Thyroid gland (tissue), 4 donors: Measurements from ENCODE around the gene F3. TPM values are rescaled to one million over a fixed set of nuclear protein-coding genes. Genes with fewer than 3 reads are reported as not detected.
A peak's percentile ranks its signal among the peaks of the same experiment; 100 is the strongest.

Experiments used
- DNase-seq, 2 donors: peaks; one replicate each; pipeline ENCODE4 v3.0.0-alpha.2; 2019
- H3K27ac ChIP-seq, 3 donors: fragments of 200-600 bp; sonication (generic); 1 replicate in 2 of 3; 2 replicates in 1 of 3; pipeline ENCODE4 v1.5.1; 2016 to 2019; ENCODE audit warnings: mild to moderate bottlenecking in 1 of 3, moderate library complexity in 1 of 3
- H3K27me3 ChIP-seq: fragments of 200-600 bp; sonication (generic); one replicate; pipeline ENCODE4 v1.5.1; 2019
- H3K36me3 ChIP-seq, 2 donors: fragments of 200-600 bp; sonication (generic); one replicate each; pipeline ENCODE4 v1.5.1; 2016 to 2019
- H3K4me1 ChIP-seq, 2 donors: fragments of 200-600 bp; sonication (generic); one replicate each; pipeline ENCODE4 v1.5.1; 2017 to 2019
- H3K4me3 ChIP-seq, 3 donors: fragments of 200-600 bp; sonication (generic); replicated peaks in 1 of 3; 1 replicate in 2 of 3; 2 replicates in 1 of 3; pipeline ENCODE4 v1.5.1; 2016; ENCODE audit warnings: mild to moderate bottlenecking in 1 of 3
- H3K9me3 ChIP-seq: fragments of 200-600 bp; sonication (generic); one replicate; pipeline ENCODE4 v1.5.1; 2017
- POLR2A ChIP-seq, 2 donors: fragments of 450-650 bp; IDR thresholded peaks; one replicate each; pipeline ENCODE4 v1.6.1; 2017; ENCODE audit warnings: antibody characterized with exemption in 2 of 2, mild to moderate bottlenecking in 2 of 2, moderate library complexity in 1 of 2
- WGBS, 2 donors: methylation state at CpG; one replicate each; pipeline ENCODE4 v1.1.5; 2017; 5-methylcytosine and 5-hydroxymethylcytosine counted together
- intact Hi-C: fragments of 100-400 bp; cut with DNase I; formaldehyde crosslinking; loops from one replicate; pipeline ENCODE4 v1.15.1; 2023
- total RNA-seq, 4 donors: library from RNA; depleted of rRNA; stranded (reverse); fragments of >200 nt; gene quantifications; one replicate each; pipeline ENCODE4 v1.2.3, GENCODE V29; 2016
- TF ChIP-seq, protein P1 (sequence below), 6 experiments: fragments of 200-600 bp in 3 of 6; fragments of 450-650 bp in 3 of 6; sonication (generic) in 3 of 6; IDR thresholded peaks; one replicate each; pipeline ENCODE4 v1.5.1; 2016 to 2019; ENCODE audit warnings: antibody characterized with exemption in 6 of 6, mild to moderate bottlenecking in 2 of 6, inconsistent platforms in 1 of 6, moderate library complexity in 1 of 6

F3 gene
- total RNA-seq, 4 donors from 2014 or later: 59.4 to 132 (median 99.0) TPM

DNA sequence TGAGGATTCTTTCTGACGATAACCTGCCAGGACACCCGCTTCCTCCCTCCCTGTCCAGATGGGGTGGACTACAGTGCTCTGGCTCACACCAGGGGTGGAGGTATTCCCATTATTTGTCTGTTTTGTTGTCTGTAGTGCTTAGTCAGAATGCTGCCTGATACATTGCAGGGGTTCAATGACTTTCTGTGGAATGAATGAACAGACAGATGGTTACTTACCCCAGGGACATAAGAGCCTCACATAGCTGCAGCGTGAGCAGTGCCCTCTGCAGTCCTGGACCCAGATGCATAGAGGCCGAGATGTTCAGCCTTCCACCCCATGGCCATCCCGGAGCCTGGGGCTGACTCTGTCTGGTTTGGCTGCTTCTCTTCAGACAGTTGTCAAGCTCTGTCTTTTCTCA lies 13.0 kb upstream of the F3 start:
- intact Hi-C loops: no loop called here
- no peaks in the 10 kb centered on the region for H3K9me3 ChIP-seq
- no peaks in the 10 kb centered on the region for H3K27me3 ChIP-seq
- peaks cover 47 to 57% of the 10 kb centered on the region in 2 donors for H3K4me1 ChIP-seq
- WGBS, 2 donors: 89 to 94% methylated on average over 5 of the region's 5 CpGs
- H3K36me3 ChIP-seq: no peaks in the 10 kb centered on the region
- DNase-seq: no peak
- TF ChIP-seq POLR2A (IDR thresholded peaks at IDR 0.05): no peak
- TF ChIP-seq, protein P1, sequence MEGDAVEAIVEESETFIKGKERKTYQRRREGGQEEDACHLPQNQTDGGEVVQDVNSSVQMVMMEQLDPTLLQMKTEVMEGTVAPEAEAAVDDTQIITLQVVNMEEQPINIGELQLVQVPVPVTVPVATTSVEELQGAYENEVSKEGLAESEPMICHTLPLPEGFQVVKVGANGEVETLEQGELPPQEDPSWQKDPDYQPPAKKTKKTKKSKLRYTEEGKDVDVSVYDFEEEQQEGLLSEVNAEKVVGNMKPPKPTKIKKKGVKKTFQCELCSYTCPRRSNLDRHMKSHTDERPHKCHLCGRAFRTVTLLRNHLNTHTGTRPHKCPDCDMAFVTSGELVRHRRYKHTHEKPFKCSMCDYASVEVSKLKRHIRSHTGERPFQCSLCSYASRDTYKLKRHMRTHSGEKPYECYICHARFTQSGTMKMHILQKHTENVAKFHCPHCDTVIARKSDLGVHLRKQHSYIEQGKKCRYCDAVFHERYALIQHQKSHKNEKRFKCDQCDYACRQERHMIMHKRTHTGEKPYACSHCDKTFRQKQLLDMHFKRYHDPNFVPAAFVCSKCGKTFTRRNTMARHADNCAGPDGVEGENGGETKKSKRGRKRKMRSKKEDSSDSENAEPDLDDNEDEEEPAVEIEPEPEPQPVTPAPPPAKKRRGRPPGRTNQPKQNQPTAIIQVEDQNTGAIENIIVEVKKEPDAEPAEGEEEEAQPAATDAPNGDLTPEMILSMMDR (IDR thresholded peaks at IDR 0.05): no peak
- H3K27ac ChIP-seq: peak overlapping the region in 2 of 3 donors; percentile 77 to 85
- no peak overlapping the region for H3K4me3 ChIP-seq

DNA sequence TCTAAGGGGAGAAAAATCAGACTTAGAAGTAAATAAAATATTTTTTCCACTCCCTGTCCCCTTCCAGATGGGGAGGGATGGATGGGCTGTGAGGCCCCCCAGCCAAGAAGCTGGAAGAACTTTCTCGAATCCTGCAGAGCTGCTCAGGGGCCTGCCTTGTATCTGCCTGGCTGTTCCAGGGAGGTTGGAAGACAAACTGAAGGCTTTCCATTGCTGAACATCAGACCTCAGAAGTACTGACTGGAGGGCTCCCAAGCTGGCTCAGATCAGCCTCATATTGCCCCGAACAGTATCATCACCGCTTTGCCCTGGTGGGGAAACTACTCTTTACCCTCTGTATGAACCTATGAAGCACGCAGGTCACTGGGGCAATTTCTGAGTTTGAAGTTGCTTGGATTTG lies 12.4 kb upstream of the F3 start:
- Histone ChIP-seq H3K27ac (peak overlapping the region; percentile 77 to 89 (median 85)), H3K27me3 (no peaks in the 10 kb centered on the region), H3K4me1 (peaks cover 47 to 57% of the 10 kb centered on the region in 2 donors), H3K9me3 (no peaks in the 10 kb centered on the region), H3K36me3 (no peaks in the 10 kb centered on the region), H3K4me3 (no peak overlapping the region)
- 86 to 93% methylated on average over 4 of the region's 4 CpGs for WGBS, 2 donors
- DNase-seq: no peak
- no peak for TF ChIP-seq POLR2A (IDR thresholded peaks at IDR 0.05)
- TF ChIP-seq, protein P1 (IDR thresholded peaks at IDR 0.05): no peak
- intact Hi-C loops: no loop called here

DNA sequence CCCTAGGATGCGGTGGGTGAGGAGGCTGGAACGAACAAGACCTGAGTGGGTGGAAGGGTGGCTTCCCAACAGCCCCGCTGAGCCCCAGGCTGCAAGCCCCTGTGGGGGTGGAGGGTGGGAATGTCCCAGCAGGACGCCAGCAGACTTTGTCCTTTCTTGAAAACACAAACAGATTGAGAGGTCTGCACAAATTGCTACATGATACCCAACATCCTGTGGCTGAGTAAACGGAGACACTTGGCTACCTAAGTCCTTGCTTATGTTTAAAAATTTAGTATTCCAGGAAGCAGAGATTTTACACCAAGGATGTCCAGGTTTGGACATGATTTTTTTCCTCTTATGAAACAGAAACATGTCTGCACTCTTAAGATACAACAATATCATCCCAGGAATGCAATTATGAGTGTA lies 11.8 kb upstream of the F3 start:
- 26 to 30% methylated on average over 5 of the region's 5 CpGs for WGBS, 2 donors
- TF ChIP-seq POLR2A (IDR thresholded peaks at IDR 0.05): peak in 1 of 2 donors; percentile 56
- TF ChIP-seq, protein P1 (IDR thresholded peaks at IDR 0.05): no peak
- no peaks in the 10 kb centered on the region for H3K36me3 ChIP-seq
- H3K27ac ChIP-seq: peak overlapping the region; percentile 77 to 89 (median 85)
- no peaks in the 10 kb centered on the region for H3K9me3 ChIP-seq
- intact Hi-C loops: no loop called here
- no peak overlapping the region for H3K4me3 ChIP-seq
- H3K4me1 ChIP-seq: peaks cover 47 to 57% of the 10 kb centered on the region in 2 donors
- H3K27me3 ChIP-seq: no peaks in the 10 kb centered on the region
- DNase-seq: peak; percentile 80 to 87

DNA sequence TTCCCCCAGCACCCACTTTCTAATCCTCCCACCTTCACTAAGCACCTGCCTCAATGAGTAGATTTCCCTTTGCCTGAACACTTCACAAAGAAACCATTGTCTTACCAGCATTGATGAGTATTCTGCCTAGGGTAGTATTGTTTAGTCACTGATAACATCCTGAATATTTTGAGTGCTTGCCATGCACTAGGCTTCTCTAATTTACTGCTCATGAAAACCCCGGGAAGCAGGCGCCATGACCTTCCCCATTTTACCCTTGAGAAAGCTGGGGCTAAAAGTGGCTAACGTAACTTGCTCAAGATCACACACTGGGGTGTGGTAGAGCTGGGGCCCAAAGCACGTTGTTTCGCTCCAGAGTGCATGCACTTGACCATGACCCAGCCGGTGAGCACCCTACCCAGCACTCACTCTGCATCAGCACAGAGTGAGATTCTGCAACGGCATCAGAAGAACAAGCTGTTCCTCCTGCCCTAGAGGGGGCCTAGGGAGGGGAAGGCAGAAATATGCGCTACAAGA lies 10.6 kb upstream of the F3 start:
- peak; percentile 89 to 93 for DNase-seq
- TF ChIP-seq, protein P1 (IDR thresholded peaks at IDR 0.05): peak in 2 of 6 experiments; percentile 8 to 15
- TF ChIP-seq POLR2A (IDR thresholded peaks at IDR 0.05): peak in 1 of 2 donors; percentile 63

DNA sequence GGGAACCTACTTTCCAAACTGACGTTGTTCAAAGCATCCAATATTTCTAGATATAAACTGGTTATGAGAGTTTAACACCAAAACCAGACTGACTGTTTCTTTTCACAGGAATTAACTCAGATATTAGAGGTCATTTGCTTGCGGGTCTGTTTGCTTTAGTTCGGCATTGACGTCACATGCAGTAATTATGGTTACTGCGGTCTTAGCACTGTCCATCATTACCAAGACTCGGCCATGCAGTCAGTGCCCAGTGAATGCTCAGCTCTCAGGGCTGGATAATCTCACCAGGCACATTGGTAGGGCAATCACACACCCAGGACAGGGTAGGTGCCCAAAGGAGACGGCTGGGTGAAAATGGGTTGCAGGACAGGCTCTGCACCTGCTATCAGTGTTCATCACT lies 9.9 kb upstream of the F3 start:
- no peak for TF ChIP-seq POLR2A (IDR thresholded peaks at IDR 0.05)
- TF ChIP-seq, protein P1 (IDR thresholded peaks at IDR 0.05): no peak
- H3K27ac ChIP-seq: peak overlapping the region; percentile 77 to 93 (median 85)
- H3K27me3 ChIP-seq: no peaks in the 10 kb centered on the region

More for the DNA sequence above, 10.6 kb upstream of the F3 start:
- H3K36me3 ChIP-seq: no peaks in the 10 kb centered on the region
- peak overlapping the region; percentile 77 to 93 (median 85) for H3K27ac ChIP-seq
- H3K4me3 ChIP-seq: no peak overlapping the region
- H3K9me3 ChIP-seq: no peaks in the 10 kb centered on the region
- intact Hi-C loops: no loop called here
- H3K4me1 ChIP-seq: peaks cover 47 to 57% of the 10 kb centered on the region in 2 donors
- H3K27me3 ChIP-seq: no peaks in the 10 kb centered on the region
- WGBS, 2 donors: 27 to 45% methylated on average over 8 of the region's 8 CpGs

More for the DNA sequence above, 9.9 kb upstream of the F3 start:
- Histone ChIP-seq H3K9me3 (no peaks in the 10 kb centered on the region), H3K4me3 (no peak overlapping the region), H3K4me1 (peaks cover 41 to 55% of the 10 kb centered on the region in 2 donors), H3K36me3 (no peaks in the 10 kb centered on the region)
- WGBS, 2 donors: 89 to 94% methylated on average over 7 of the region's 7 CpGs
- DNase-seq: no peak
- intact Hi-C loops: no loop called here
